Measurements from ENCODE around the gene CCDC15. TPM values are rescaled to one million over a fixed set of nuclear protein-coding genes. Genes with fewer than 3 reads are reported as not detected.

The CCDC15 gene
- total RNA-seq, 1 donor from 2014 or later = 4.0 TPM

DNA sequence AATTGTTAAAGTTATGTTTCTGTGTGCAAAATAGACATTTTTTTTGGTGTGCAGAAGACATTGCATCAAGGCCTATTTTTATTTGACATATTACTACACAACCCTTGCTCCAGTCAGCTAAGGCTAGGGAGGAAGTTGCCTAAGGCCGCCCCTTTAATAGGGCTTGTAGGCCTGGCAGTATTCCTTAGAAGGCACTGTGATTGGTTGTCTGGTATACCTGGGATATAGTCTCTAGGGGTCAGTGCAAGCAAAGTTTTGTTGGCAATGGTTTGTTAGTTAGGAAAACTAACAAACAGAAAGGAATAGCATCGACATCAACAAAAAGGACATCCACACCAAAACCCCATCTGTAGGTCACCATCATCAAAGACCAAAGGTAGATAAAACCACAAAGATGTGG, 16.9 kb downstream of the CCDC15 start:
- TF ChIP-seq, protein P1, sequence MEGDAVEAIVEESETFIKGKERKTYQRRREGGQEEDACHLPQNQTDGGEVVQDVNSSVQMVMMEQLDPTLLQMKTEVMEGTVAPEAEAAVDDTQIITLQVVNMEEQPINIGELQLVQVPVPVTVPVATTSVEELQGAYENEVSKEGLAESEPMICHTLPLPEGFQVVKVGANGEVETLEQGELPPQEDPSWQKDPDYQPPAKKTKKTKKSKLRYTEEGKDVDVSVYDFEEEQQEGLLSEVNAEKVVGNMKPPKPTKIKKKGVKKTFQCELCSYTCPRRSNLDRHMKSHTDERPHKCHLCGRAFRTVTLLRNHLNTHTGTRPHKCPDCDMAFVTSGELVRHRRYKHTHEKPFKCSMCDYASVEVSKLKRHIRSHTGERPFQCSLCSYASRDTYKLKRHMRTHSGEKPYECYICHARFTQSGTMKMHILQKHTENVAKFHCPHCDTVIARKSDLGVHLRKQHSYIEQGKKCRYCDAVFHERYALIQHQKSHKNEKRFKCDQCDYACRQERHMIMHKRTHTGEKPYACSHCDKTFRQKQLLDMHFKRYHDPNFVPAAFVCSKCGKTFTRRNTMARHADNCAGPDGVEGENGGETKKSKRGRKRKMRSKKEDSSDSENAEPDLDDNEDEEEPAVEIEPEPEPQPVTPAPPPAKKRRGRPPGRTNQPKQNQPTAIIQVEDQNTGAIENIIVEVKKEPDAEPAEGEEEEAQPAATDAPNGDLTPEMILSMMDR (IDR thresholded peaks at IDR 0.05; ENCODE audit: unreplicated experiment) = no peak
- no peaks in the 10 kb centered on the region for H3K9me3 Mint-ChIP-seq (ENCODE audit: low read depth)
- DNase-seq (ENCODE audit: low spot score, unreplicated experiment) = no peak

GRCh38 chr11:124971810-124972209, 17.8 kb downstream of the CCDC15 start:
- H3K36me3 Mint-ChIP-seq (ENCODE audit: insufficient read depth) = peaks cover 4% of the 10 kb centered on the region
- no peak overlapping the region for H3K27ac Mint-ChIP-seq
- H3K4me3 Mint-ChIP-seq (ENCODE audit: low read depth) = no peak overlapping the region
- TF ChIP-seq, protein P1 (IDR thresholded peaks at IDR 0.05; ENCODE audit: unreplicated experiment) = no peak
- no peaks in the 10 kb centered on the region for H3K27me3 Mint-ChIP-seq
- peaks cover 2% of the 10 kb centered on the region for H3K4me1 Mint-ChIP-seq (ENCODE audit: low read depth)
- DNase-seq (ENCODE audit: low spot score, unreplicated experiment) = no peak
- no peaks in the 10 kb centered on the region for H3K9me3 Mint-ChIP-seq (ENCODE audit: low read depth)

More for the DNA sequence above, 16.9 kb downstream of the CCDC15 start:
- Mint-ChIP-seq H3K4me1 (ENCODE audit: low read depth) (peaks cover 2% of the 10 kb centered on the region), H3K36me3 (ENCODE audit: insufficient read depth) (peaks cover 4% of the 10 kb centered on the region), H3K27me3 (no peaks in the 10 kb centered on the region), H3K27ac (no peak overlapping the region), H3K4me3 (ENCODE audit: low read depth) (no peak overlapping the region)

GRCh38 chr11:124976531-124976930, 22.5 kb downstream of the CCDC15 start:
- no peak for DNase-seq (ENCODE audit: low spot score, unreplicated experiment)
- Mint-ChIP-seq H3K27me3 (no peaks in the 10 kb centered on the region), H3K36me3 (ENCODE audit: insufficient read depth) (peaks cover 19% of the 10 kb centered on the region), H3K4me1 (ENCODE audit: low read depth) (peaks cover 2% of the 10 kb centered on the region), H3K27ac (no peak overlapping the region), H3K4me3 (ENCODE audit: low read depth) (no peak overlapping the region), H3K9me3 (ENCODE audit: low read depth) (peaks cover 25% of the 10 kb centered on the region)
- TF ChIP-seq, protein P1 (IDR thresholded peaks at IDR 0.05; ENCODE audit: unreplicated experiment) = no peak

GRCh38 chr11:124977006-124977405, 23.0 kb downstream of the CCDC15 start:
- H3K4me3 Mint-ChIP-seq (ENCODE audit: low read depth) = no peak overlapping the region

DNA sequence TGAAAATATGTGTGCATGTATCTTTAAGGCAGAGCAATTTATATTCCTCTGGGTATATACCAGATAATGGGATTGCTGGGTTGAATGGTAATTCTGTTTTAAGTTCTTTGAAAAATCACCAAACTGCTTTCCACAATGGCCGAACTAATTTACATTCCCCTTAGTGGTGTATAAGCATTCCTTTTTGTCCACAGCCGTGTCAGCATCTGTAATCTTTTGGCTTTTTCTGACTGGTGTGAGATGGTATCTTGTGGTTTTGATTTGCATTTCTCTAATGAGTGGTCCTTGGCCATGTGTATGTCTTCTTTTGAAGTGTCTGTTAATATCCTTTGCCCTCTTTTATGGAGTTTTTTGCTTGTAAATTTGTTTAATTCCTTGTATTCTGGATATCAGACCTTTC, 24.3 kb downstream of the CCDC15 start:
- H3K36me3 Mint-ChIP-seq (ENCODE audit: insufficient read depth) = peaks cover 28% of the 10 kb centered on the region
- H3K27ac Mint-ChIP-seq = no peak overlapping the region
- DNase-seq (ENCODE audit: low spot score, unreplicated experiment) = no peak
- TF ChIP-seq, protein P1 (IDR thresholded peaks at IDR 0.05; ENCODE audit: unreplicated experiment) = no peak
- H3K4me3 Mint-ChIP-seq (ENCODE audit: low read depth) = no peak overlapping the region
- peaks cover 2% of the 10 kb centered on the region for H3K4me1 Mint-ChIP-seq (ENCODE audit: low read depth)
- H3K9me3 Mint-ChIP-seq (ENCODE audit: low read depth) = peaks cover 30% of the 10 kb centered on the region
- H3K27me3 Mint-ChIP-seq = no peaks in the 10 kb centered on the region

More at GRCh38 chr11:124977006-124977405, 23.0 kb downstream of the CCDC15 start:
- Mint-ChIP-seq H3K27ac (no peak overlapping the region), H3K4me1 (ENCODE audit: low read depth) (peaks cover 2% of the 10 kb centered on the region), H3K36me3 (ENCODE audit: insufficient read depth) (peaks cover 21% of the 10 kb centered on the region), H3K27me3 (no peaks in the 10 kb centered on the region), H3K9me3 (ENCODE audit: low read depth) (peaks cover 27% of the 10 kb centered on the region)
- TF ChIP-seq, protein P1 (IDR thresholded peaks at IDR 0.05; ENCODE audit: unreplicated experiment) = no peak
- no peak for DNase-seq (ENCODE audit: low spot score, unreplicated experiment)
